GM12864 (cell line): Measurements from ENCODE around the gene ZDHHC9.
A peak's percentile ranks its signal among the peaks of the same experiment; 100 is the strongest.
"Not testable (repeated sequence)": the region's sequence is repeated elsewhere in the genome, so short reads cannot be mapped to it uniquely, and the experiment has no call there.

ENCODE experiments used
- DNase-seq: peaks from one replicate; pipeline ENCODE4 v3.0.0-alpha.2; 2011; ENCODE audit warnings: low read depth
- H3K4me3 ChIP-seq: 2 replicates; pipeline ENCODE4 v1.5.1; 2011; ENCODE audit warnings: mild to moderate bottlenecking, low read depth, low read length, control low read depth
- CTCF ChIP-seq: IDR thresholded peaks from 2 replicates; pipeline ENCODE4 v1.5.1; 2011; ENCODE audit warnings: low read depth, mild to moderate bottlenecking, moderate library complexity, low read length, control low read depth, inconsistent platforms; ENCODE audit errors: missing control alignments

Gene ZDHHC9

GRCh38 chrX:129843459-129844306, at the start of gene ZDHHC9:
ZDHHC9 (minus strand) TSS chrX:129843886; CDS start chrX:129841945, 1,941 bp downstream.
- peak within 1 kb of the TSS; percentile 81 for H3K4me3 ChIP-seq
- peak; percentile 57 for DNase-seq
- TF ChIP-seq CTCF, result no peak

GRCh38 chrX:129877401-129877800, 33.7 kb upstream of the ZDHHC9 start:
- DNase-seq, result no peak
- H3K4me3 ChIP-seq, result no peak overlapping the region
- TF ChIP-seq CTCF, result no peak

DNA sequence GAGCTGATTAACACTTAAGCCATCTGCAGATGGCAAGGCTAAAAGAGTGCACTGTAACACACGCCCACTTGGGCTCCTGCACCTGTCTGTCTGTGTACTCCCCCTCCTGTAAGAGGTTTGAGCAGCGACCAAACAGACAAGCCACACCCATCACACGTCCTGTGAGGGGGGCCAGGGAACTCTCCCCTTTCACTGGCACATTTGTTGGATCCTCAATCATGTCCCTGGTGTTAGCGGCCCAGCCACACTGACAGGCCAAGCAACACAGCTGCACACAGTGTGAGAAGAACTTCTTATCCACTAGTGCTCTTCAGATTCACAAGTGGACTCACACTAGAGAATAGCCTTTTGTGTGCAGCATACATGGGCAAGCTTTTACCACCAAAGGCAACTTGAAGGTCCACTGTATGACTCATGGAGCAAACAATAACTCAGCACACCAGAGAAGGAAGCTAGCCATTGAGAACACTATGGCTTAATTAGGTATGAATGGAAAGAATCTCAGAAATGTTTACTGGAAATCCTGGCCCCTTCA, 33.2 kb upstream of the ZDHHC9 start:
- DNase-seq, result no peak
- no peak for TF ChIP-seq CTCF
- H3K4me3 ChIP-seq, result no peak overlapping the region

DNA sequence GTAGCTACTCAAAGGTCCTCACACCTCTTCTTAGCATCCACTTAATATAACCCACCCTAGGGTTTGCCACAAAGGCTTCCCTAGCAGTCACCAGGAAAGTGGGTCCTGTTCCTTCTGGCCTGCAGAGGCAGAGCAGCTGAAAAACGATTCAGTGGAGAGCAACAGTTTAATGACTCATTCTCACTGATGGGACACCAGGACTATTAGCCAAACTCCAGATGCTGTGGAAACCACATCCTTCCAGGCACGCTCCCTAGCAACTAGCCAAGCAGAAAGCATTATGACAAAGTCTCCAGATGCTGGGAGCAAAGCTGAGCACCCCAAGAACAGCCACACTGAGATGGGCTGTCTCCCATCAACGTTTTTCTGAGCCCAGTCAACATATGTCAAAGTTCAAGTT, 32.0 kb upstream of the ZDHHC9 start:
- no peak for DNase-seq
- no peak overlapping the region for H3K4me3 ChIP-seq
- TF ChIP-seq CTCF, result no peak

GRCh38 chrX:129872524-129872923, 28.8 kb upstream of the ZDHHC9 start:
- DNase-seq, result no peak
- H3K4me3 ChIP-seq, result no peak overlapping the region
- TF ChIP-seq CTCF, result no peak

- H3K4me3 ChIP-seq, DNase-seq: not testable (repeated sequence)
Observed at GRCh38 chrX:129866321-129866720, 22.6 kb upstream of the ZDHHC9 start.

DNA sequence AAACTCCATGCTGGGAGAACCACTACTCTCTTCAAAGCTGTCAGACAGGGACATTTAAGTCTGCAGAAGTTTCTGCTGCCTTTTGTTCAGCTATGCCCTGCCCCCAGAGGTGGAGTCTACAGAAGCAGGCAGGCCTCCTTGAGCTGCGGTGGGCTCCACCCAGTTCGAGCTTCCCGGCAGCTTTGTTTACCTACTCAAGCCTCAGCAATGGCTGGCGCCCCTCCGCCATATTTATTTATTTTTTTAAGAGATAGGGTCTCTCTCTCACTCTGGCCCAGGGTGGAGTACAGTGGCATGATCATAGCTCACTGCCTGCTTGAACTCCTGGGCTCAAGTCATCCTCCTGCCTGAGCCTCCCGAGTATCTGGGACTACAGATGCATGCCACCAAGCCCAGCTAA, 15.4 kb upstream of the ZDHHC9 start:
- not testable (repeated sequence) for DNase-seq

DNA sequence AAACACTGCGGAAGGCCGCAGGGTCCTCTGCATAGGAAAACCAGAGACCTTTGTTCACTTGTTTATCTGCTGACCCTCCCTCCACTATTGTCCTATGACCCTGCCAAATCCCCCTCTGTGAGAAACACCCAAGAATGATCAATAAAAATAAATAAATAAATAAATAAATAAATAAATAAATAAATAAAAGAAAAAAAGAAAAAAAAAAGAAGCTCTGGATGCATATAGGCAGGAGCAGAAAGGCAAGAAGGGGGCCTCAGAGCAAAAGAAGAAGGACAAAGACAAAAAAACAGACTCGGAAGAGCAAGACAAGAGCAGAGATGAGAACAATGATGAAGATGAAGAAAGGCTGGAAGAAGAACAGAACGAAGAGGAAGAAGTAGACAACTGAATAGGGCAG, 8.1 kb upstream of the ZDHHC9 start:
- H3K4me3 ChIP-seq, DNase-seq: not testable (repeated sequence)

More for the DNA sequence above, 15.4 kb upstream of the ZDHHC9 start:
- not testable (repeated sequence) for H3K4me3 ChIP-seq
